OCI-LY3 (cell line): ENCODE measurements around the gene SCYGR5.

Source experiments
- H2AFZ ChIP-seq: fragments of 200-600, 300-600 bp; shearing (Covaris generic); 2 replicates; pipeline ENCODE4 v1.6.0; 2014; ENCODE audit warnings: antibody characterized with exemption, low read depth, low read length
- H3K27ac ChIP-seq: fragments of 200-600, 300-600 bp; sonication (generic); 2 replicates; pipeline ENCODE4 v1.5.1; 2014; ENCODE audit warnings: mild to moderate bottlenecking, low read length, moderate library complexity, mixed read lengths
- H3K27me3 ChIP-seq: fragments of 200-600, 300-600 bp; sonication (generic); 2 replicates; pipeline ENCODE4 v1.6.1; 2014; ENCODE audit warnings: low read depth, low read length, mixed read lengths
- H3K36me3 ChIP-seq: fragments of 200-600, 300-600 bp; sonication (generic); replicated peaks from 2 replicates; pipeline ENCODE3; 2014; ENCODE audit warnings: low read depth, low read length, mixed read lengths
- H3K4me1 ChIP-seq: fragments of 300-600, 200-600 bp; sonication (generic); 2 replicates; pipeline ENCODE4 v1.6.1; 2014; ENCODE audit warnings: low read length, mixed read lengths
- H3K4me2 ChIP-seq: fragments of 200-600, 300-600 bp; sonication (generic); 2 replicates; pipeline ENCODE4 v1.6.1; 2014; ENCODE audit warnings: low read length, mixed read lengths
- H3K4me3 ChIP-seq: fragments of 300-600, 200-600 bp; sonication (generic); 2 replicates; pipeline ENCODE4 v1.5.1; 2014; ENCODE audit warnings: antibody characterized with exemption, mild to moderate bottlenecking, low read length, moderate library complexity
- H3K79me2 ChIP-seq: fragments of 300-600, 200-600 bp; shearing (Covaris generic); 2 replicates; pipeline ENCODE4 v1.6.1; 2014; ENCODE audit warnings: mild to moderate bottlenecking, low read length, mixed read lengths
- H3K9ac ChIP-seq: fragments of 300-600, 200-600 bp; shearing (Covaris generic); 2 replicates; pipeline ENCODE4 v1.6.0; 2014; ENCODE audit warnings: mild to moderate bottlenecking, low read length, moderate library complexity
- H3K9me3 ChIP-seq: fragments of 200-600, 300-600 bp; shearing (Covaris generic); 2 replicates; pipeline ENCODE4 v1.6.1; 2014; ENCODE audit warnings: low read length, mixed read lengths; ENCODE audit not compliant: insufficient read depth
- H4K20me1 ChIP-seq: fragments of 200-600, 300-600 bp; sonication (generic); 2 replicates; pipeline ENCODE4 v1.6.1; 2016; ENCODE audit warnings: low read length, mixed read lengths; ENCODE audit not compliant: insufficient read depth
- EZH2phosphoT487 ChIP-seq: fragments of 200-600 bp; shearing (Covaris generic); IDR thresholded peaks from 2 replicates; pipeline ENCODE4 v1.6.1; 2018; ENCODE audit warnings: antibody characterized with exemption, mixed run types, low read depth
- TF ChIP-seq, protein P1 (sequence below): fragments of 200-600, 300-600 bp; sonication (generic); IDR thresholded peaks from 2 replicates; pipeline ENCODE4 v1.5.1; 2014; ENCODE audit warnings: antibody characterized with exemption, low read length, low read depth

SCYGR5 gene

DNA sequence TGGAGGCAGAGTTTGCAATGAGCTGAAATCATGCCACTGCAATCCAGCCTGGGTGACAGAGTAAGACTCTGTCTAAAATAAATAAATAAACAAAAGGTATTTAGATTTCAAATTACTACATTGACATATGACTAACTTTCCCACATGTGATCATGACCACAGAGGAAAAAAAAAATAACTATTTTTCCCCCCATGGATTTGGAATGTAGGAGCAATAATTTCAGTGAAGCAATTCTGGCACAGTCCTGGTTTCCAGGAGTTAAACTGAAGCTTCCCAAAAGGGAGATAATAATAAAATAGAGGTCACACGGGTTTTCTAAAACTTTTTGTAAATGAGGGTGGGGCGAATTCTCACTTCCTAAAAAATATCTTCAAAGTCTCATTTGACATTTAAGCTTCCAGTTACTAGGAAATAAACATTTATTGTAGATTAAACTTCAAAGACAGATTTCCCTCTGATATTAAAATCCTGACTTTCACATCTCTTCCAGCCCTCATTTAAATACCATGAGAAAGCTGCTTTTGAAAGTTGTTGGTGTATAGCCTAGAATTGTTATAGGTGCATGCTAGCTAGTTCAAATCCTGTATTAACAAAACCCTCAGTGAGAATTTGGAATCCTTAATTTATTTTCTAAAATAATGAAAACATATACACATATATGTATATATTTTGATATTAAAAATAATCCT, 30.5 kb downstream of the SCYGR5 start:
- Histone ChIP-seq H3K27ac (no peak overlapping the region), H3K4me3 (no peak overlapping the region), H3K36me3 (no peaks in the 10 kb centered on the region), H3K9ac (no peak overlapping the region), H2AFZ (no peak overlapping the region), H3K79me2 (no peaks in the 10 kb centered on the region), H4K20me1 (no peaks in the 10 kb centered on the region), H3K27me3 (peaks cover 18% of the 10 kb centered on the region; the same call in 1 of the 2 replicates), H3K4me2 (no peak overlapping the region), H3K4me1 (no peaks in the 10 kb centered on the region), H3K9me3 (no peaks in the 10 kb centered on the region)
- TF ChIP-seq EZH2phosphoT487, result no peak
- TF ChIP-seq, protein P1, sequence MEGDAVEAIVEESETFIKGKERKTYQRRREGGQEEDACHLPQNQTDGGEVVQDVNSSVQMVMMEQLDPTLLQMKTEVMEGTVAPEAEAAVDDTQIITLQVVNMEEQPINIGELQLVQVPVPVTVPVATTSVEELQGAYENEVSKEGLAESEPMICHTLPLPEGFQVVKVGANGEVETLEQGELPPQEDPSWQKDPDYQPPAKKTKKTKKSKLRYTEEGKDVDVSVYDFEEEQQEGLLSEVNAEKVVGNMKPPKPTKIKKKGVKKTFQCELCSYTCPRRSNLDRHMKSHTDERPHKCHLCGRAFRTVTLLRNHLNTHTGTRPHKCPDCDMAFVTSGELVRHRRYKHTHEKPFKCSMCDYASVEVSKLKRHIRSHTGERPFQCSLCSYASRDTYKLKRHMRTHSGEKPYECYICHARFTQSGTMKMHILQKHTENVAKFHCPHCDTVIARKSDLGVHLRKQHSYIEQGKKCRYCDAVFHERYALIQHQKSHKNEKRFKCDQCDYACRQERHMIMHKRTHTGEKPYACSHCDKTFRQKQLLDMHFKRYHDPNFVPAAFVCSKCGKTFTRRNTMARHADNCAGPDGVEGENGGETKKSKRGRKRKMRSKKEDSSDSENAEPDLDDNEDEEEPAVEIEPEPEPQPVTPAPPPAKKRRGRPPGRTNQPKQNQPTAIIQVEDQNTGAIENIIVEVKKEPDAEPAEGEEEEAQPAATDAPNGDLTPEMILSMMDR, result no peak

DNA sequence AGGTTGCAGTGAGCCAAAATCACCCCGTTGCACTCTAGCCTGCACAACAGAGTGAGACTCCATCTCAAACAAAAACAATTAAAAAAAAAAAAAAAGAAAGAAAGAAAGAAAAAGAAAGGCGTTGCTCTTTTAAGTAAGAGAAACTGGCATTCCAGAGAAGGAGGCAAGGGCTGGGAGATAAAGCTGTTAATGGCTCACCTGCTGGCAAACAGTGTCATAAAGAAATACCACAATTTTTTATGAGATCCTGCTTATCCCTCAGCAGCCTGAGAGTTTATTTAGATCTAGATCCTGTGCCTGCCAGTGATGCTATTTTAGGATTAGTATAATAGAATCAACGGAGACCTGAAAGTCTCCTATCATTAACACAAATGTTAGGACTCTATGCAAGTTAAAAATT, 35.0 kb downstream of the SCYGR5 start:
- peaks cover 11% of the 10 kb centered on the region; the same call in 1 of the 2 replicates for H3K27me3 ChIP-seq
- H3K4me3 ChIP-seq, result no peak overlapping the region
- H2AFZ ChIP-seq, result no peak overlapping the region
- no peaks in the 10 kb centered on the region for H3K79me2 ChIP-seq
- no peaks in the 10 kb centered on the region for H3K36me3 ChIP-seq
- no peak overlapping the region for H3K27ac ChIP-seq
- no peaks in the 10 kb centered on the region for H4K20me1 ChIP-seq
- H3K9ac ChIP-seq, result no peak overlapping the region
- H3K4me2 ChIP-seq, result no peak overlapping the region
- no peaks in the 10 kb centered on the region for H3K9me3 ChIP-seq
- TF ChIP-seq, protein P1, result no peak
- no peak for TF ChIP-seq EZH2phosphoT487
- H3K4me1 ChIP-seq, result no peaks in the 10 kb centered on the region

DNA sequence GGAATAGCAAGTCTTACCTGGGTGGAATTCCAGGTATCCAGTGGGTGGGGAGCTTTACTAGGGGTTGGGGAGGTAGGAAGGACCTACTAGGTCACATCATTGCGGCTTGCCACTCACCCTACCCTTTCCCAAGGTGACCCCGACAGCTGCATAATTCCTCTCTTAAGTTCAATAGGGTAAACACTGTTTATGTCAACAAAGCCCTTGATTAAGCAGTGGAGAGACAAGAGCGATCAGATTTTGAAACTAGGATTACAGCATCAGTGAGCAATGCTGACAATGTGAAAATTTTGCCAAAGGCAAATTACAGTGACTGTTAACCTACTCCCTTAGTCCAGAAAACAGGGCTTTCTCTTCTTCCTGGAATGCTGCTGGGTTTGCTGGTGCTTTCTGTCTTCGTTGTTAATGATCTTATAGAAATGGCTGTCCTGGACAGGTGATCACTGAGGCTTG, 36.7 kb downstream of the SCYGR5 start:
- Histone ChIP-seq H4K20me1 (no peaks in the 10 kb centered on the region), H3K4me1 (no peaks in the 10 kb centered on the region), H3K27me3 (peaks cover 11% of the 10 kb centered on the region; the same call in 1 of the 2 replicates), H3K4me2 (no peak overlapping the region), H3K36me3 (no peaks in the 10 kb centered on the region), H2AFZ (no peak overlapping the region), H3K4me3 (no peak overlapping the region), H3K79me2 (no peaks in the 10 kb centered on the region), H3K27ac (no peak overlapping the region), H3K9ac (no peak overlapping the region), H3K9me3 (no peaks in the 10 kb centered on the region)
- TF ChIP-seq EZH2phosphoT487, result no peak
- TF ChIP-seq, protein P1, result no peak

DNA sequence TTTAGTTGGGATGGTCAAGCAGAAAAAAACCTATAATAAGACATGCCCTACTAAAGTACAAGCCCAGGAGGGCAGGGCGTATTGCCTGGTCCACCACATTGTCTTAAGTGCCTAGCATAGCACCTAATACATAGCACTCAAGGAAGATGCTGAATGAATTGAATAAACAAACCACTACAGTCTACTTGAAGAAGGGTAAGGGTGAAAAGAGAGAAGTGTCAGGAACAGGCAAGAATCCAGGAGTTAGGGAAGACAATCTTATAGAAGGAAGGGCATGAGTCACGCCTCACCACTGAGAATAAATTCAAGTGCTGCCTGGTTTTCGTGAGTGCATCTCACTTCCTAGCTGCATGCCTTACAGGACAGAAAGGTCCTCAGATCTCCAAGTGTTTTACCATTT, 37.4 kb downstream of the SCYGR5 start:
- Histone ChIP-seq H3K9me3 (no peaks in the 10 kb centered on the region), H3K79me2 (no peaks in the 10 kb centered on the region), H3K4me3 (no peak overlapping the region), H3K36me3 (no peaks in the 10 kb centered on the region), H3K27ac (no peak overlapping the region), H2AFZ (no peak overlapping the region), H4K20me1 (no peaks in the 10 kb centered on the region), H3K4me2 (no peak overlapping the region), H3K4me1 (no peaks in the 10 kb centered on the region), H3K27me3 (peaks cover 11% of the 10 kb centered on the region; the same call in 1 of the 2 replicates), H3K9ac (no peak overlapping the region)
- TF ChIP-seq, protein P1, result no peak
- no peak for TF ChIP-seq EZH2phosphoT487
